NCI-H2227 (cell line): ENCODE measurements around the gene DDX4.
"Not testable (repeated sequence)": the region's sequence is repeated elsewhere in the genome, so short reads cannot be mapped to it uniquely, and the experiment has no call there.

Experiments used
- DNase-seq: peaks from one replicate; lab custom pipeline; 2025; ENCODE audit not compliant: unreplicated experiment; lab: John Stamatoyannopoulos, UW

Gene DDX4

GRCh38 chr5:55720188-55720703, 17.6 kb upstream of the DDX4 start:
- DNase-seq = no peak

- no peak for DNase-seq
These were observed 13.6 kb upstream of the DDX4 start for GRCh38 chr5:55724281-55724680.

GRCh38 chr5:55731848-55732247, 6.0 kb upstream of the DDX4 start:
- DNase-seq = no peak

DNA sequence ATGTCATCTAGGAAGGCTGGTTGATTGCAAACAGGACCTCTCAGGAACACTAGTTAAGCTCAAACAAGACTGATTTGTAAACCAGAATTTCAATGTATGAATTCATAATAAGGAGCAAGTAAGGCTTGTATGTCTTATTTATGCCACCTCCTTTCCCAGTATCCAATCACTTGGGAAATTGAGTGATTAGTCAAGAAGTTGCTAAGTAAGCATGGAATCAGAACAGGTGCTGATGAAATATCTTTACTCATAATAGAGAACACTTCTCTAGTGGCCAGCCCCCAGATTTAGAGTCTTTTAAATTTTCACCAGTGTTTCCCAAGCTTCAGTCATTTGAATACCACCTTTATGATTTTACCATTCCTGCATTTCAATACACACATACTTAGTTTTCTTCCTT, 5.3 kb upstream of the DDX4 start:
- no peak for DNase-seq

DNA sequence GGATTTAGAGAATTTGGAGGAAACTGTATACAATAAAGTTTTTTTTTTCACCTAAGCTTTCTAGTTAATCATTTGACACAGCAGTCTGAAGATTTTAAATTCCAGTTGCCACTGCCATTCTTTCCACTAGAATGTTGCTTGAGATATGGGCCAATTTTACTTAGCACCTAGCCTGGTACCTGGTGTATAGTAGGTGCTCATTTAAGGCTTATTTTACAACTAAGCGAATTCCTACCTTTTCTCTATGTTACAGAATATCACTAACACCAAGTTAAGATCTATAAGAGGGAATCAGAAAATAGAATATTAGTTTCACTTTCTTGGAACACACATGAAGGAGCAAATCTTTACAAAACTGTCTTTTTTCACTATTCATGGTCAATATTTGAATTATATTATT, 3.2 kb upstream of the DDX4 start:
- DNase-seq = no peak

DNA sequence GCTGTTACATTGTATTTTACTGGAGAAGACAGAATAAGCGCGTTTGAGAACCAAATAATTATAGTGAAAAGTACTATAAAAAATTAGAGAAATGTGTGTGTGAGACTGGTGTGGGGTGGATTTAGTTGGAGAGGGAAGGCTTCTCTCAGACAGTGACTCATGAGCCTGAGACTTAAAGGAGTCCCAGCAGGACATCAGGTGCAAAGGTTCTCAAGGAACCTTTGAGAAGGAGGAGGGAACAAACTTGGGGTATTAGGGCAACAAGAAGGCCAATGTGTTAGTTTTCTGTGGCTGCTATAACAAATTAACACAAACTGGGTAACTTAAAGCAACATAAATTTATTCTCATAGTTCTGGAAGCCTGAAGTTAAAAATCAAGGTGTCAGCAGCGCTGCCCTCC, 4.9 kb downstream of the DDX4 start:
- no peak for DNase-seq

DNA sequence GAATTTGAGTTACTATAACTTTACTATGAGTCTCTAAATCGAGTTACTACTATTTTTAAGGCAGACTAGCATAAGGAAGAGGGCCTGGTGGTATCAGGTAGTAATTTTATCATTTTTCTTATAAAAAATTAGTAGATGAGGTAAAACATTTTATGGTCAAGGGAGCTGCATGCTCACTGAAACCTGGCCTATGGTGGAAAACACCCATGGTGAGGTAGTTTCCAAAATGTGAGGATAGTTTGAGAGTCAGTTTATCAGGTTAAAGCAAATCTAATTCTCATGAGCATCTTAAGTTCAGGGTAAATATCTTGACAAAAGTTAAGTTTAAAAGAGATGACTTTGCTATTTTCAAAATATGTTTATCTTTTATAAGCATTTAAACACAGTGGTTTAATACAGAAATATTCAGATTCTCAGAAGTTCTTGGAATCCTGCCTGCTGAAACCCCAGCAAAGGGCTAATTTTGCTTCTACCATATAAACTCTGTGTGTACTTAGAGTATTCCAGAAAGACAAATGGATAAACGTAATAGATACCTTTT, 10.0 kb downstream of the DDX4 start:
- no peak for DNase-seq

- DNase-seq = no peak
These were observed 11.5 kb downstream of the DDX4 start for GRCh38 chr5:55749387-55749786.

DNA sequence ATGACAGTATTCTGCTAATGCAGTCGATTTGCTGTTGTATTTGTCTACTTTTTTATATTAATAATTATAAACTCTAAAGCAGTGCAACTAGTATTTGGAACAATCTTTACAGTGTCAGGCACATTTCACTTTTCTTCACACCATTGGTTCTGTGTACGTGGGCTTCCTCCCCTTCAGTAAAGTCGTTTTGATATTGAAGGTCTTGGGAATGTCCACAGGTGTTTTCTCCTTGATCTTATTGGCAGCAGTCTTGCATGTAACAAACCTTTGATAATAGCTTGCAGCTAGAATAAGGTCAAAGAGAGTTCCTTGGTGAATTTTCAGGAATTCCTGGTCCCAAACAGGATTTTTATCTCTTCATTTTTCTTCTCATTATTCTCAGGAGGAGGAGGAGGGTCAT, 12.2 kb downstream of the DDX4 start:
- no peak for DNase-seq

GRCh38 chr5:55750499-55750898, 12.6 kb downstream of the DDX4 start:
- no peak for DNase-seq

DNA sequence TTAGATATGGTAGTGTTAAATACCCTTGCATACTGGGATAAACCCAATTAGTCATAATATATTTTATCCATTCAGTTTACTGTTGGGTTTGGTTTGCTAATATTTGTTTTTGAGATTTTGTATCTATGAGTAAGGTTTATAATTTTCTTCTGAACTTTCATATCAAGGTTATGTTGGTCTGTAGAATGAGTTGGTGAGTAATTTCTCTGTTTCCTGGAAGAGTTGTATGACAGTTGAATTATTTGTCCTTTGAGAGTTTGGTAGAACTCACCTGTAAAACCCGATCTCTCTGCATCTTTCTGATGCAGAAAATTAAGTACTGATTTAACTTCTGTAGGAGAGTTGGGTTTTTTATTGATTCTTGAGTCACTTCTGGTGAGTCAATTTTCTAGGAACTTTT, 20.4 kb downstream of the DDX4 start:
- no peak for DNase-seq

GRCh38 chr5:55758714-55759113, 20.9 kb downstream of the DDX4 start:
- no peak for DNase-seq

- DNase-seq = not testable (repeated sequence)
These were observed 23.9 kb downstream of the DDX4 start for GRCh38 chr5:55761721-55762120.

DNA sequence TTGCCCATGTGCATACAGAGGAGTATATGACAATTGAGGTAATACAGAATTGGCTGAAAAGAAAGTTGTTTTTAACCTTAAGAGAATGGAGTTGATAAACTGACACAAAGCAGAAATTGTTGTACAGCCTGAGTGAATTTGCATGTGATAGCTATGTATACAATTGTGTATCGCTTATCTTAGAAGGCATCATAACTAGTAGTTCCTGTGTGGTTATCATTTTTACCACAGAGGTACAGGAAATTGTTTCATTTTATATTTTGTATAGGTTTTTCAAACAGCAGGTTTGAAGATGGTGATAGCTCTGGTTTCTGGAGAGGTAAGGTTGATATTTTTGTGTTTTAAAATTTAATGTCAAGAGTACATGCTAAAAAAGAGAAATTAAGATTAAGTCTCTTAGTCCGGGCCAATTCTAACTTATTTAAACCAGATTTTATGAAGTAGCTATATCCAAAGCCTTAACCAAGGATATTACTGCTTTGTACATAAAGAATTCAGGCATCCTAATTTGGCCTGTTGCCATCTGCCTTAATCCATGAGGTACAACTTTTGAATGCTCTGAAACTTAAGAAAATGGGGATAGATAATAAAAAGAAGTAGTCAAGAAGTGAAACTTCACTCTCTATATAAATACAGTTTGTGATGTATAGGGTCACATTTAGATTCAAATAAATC, 26.0 kb downstream of the DDX4 start:
- no peak for DNase-seq

DNA sequence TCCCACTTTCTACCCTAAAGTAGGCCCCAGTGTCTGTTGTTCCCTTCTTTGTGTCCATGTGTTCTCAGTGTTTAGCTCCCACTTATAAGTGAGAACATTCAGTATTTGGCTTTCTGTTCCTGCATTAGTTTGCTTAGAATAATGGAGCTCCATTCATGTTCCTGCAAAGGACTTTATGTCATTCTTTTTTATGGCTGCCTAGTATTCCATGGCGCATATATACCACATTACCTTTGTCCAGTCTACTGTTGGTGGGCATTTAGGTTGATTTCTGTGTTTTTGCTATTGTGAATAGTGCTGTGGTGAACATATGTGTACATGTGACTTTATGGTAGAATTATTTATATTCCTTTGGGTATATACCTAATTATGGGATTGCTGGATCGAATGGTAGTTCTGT, 30.4 kb downstream of the DDX4 start:
- no peak for DNase-seq

GRCh38 chr5:55771175-55771655, 33.4 kb downstream of the DDX4 start:
- no peak for DNase-seq

- DNase-seq = no peak
These were observed 35.2 kb downstream of the DDX4 start for GRCh38 chr5:55773057-55773456.

DNA sequence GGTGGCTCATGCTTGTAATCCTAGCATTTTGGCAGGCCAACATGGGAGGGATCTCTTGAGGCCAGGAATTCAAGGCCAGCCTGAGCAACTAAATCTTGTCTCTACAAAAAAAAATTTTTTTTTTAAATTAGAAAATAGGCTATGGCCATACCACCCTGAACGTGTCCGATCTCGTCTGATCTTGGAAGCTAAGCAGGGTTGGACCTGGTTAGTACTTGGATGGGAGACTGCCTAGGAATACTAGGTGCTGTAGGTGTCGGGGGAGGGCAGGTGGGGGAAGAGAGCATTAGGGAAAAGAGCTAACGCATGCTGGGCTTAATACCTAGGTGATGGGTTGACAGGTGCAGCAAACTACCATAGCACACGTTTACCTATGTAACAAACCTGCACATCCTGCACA, 39.5 kb downstream of the DDX4 start:
- no peak for DNase-seq

- DNase-seq = no peak
These were observed 63.1 kb downstream of the DDX4 start for GRCh38 chr5:55800924-55801323.

- DNase-seq = not testable (repeated sequence)
These were observed 71.0 kb downstream of the DDX4 start for GRCh38 chr5:55808814-55809213.

- not testable (repeated sequence) for DNase-seq
These were observed 78.1 kb downstream of the DDX4 start for GRCh38 chr5:55815939-55816338.

DNA sequence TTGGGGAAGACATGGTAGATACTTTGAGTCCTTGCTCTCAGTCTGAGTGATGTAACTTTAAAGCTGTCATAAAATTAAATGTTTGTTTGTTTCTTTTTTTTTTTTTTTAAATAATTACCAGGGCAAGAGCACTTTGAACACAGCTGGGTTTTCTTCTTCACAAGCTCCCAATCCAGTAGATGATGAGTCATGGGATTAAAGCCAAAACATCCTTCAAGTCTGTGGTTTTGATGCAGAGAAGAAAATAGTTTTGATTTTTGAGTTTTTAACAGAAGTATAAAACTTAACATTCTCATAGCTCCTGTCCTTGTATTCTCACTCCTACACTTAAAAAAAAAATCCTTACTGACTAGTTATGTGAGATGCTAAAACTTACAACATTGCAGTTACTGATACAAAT, 78.5 kb downstream of the DDX4 start:
- no peak for DNase-seq

DNA sequence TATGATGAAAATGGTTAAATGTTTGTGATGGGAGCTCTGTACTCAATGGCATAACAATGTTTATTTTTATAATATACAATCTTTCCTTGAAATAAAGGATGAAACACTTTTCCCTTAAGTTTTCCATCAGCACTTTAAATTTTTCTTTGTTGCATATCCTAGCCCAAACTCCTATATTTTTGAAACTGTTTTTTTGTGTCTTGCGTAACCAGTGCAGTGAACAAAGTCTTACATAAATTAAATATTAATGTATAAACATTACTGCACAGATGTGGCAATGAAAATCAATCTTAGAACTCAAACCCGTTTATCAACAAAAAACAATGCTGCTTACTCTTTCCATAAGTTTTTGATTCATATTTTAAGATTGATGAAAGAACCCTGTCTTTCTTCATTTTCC, 79.2 kb downstream of the DDX4 start:
- DNase-seq = no peak
